Astrocyte (in vitro differentiated cells and primary cell): ENCODE measurements around the gene PCNX4. TPM values are rescaled to one million over a fixed set of nuclear protein-coding genes. Genes with fewer than 3 reads are reported as not detected.
A peak's percentile ranks its signal among the peaks of the same experiment; 100 is the strongest.

Experiments
- DNase-seq: peaks from one replicate; pipeline ENCODE4 v3.0.0-alpha.2; 2010; ENCODE audit warnings: low read depth
- FAIRE-seq: peaks from 2 replicates; lab custom pipeline; 2011; peaks lifted over from hg19 to GRCh38; lab: Jason Lieb, UNC
- H2AFZ ChIP-seq: 2 replicates; pipeline ENCODE4 v1.6.0; 2012; ENCODE audit warnings: low read depth, low read length, inconsistent platforms
- H3K27ac ChIP-seq: 2 replicates; pipeline ENCODE4 v1.5.1; 2011; ENCODE audit warnings: low read depth, low read length, inconsistent platforms
- H3K27me3 ChIP-seq: 2 replicates; pipeline ENCODE4 v1.6.0; 2011; ENCODE audit warnings: low read length, inconsistent platforms; ENCODE audit not compliant: insufficient read depth
- H3K36me3 ChIP-seq: 2 replicates; pipeline ENCODE4 v1.5.1; 2011; ENCODE audit warnings: low read length, inconsistent platforms; ENCODE audit not compliant: insufficient read depth
- H3K4me1 ChIP-seq: 2 replicates; pipeline ENCODE4 v1.5.1; 2011; ENCODE audit warnings: low read length, inconsistent platforms; ENCODE audit not compliant: insufficient read depth
- H3K4me2 ChIP-seq: 2 replicates; pipeline ENCODE4 v1.6.0; 2012; ENCODE audit warnings: low read length, inconsistent platforms
- H3K4me3 ChIP-seq: 2 replicates; pipeline ENCODE4 v1.5.1; 2011; ENCODE audit warnings: low read depth, mild to moderate bottlenecking, low read length, inconsistent platforms; ENCODE audit not compliant: insufficient read depth
- H3K79me2 ChIP-seq: 2 replicates; pipeline ENCODE4 v1.6.0; 2012; ENCODE audit warnings: mild to moderate bottlenecking, low read length, inconsistent platforms; ENCODE audit not compliant: insufficient read depth
- H3K9ac ChIP-seq: 2 replicates; pipeline ENCODE4 v1.6.0; 2012; ENCODE audit warnings: mild to moderate bottlenecking, low read length, inconsistent platforms
- H3K9me3 ChIP-seq: 2 replicates; pipeline ENCODE4 v1.5.1; 2012; ENCODE audit warnings: low read depth, mild to moderate bottlenecking, low read length, inconsistent platforms; ENCODE audit not compliant: insufficient read depth
- H4K20me1 ChIP-seq: 2 replicates; pipeline ENCODE4 v1.6.0; 2012; ENCODE audit warnings: low read length, inconsistent platforms; ENCODE audit not compliant: insufficient read depth
- H3K27ac Mint-ChIP-seq: one replicate; pipeline ENCODE4 v1.8.0; 2021; ENCODE audit warnings: mild to moderate bottlenecking, mixed read lengths; ENCODE audit not compliant: unreplicated experiment
- H3K27me3 Mint-ChIP-seq: one replicate; pipeline ENCODE4 v1.8.0; 2021; ENCODE audit warnings: low read depth, mixed read lengths; ENCODE audit not compliant: unreplicated experiment
- H3K36me3 Mint-ChIP-seq: one replicate; pipeline ENCODE4 v1.8.0; 2021; ENCODE audit warnings: low read depth, mixed read lengths; ENCODE audit not compliant: unreplicated experiment
- H3K4me1 Mint-ChIP-seq: one replicate; pipeline ENCODE4 v1.8.0; 2021; ENCODE audit warnings: low read depth, mixed read lengths; ENCODE audit not compliant: unreplicated experiment
- H3K4me3 Mint-ChIP-seq: one replicate; pipeline ENCODE4 v1.8.0; 2021; ENCODE audit warnings: mild to moderate bottlenecking, moderate library complexity, mixed read lengths; ENCODE audit not compliant: unreplicated experiment
- H3K9me3 Mint-ChIP-seq: one replicate; pipeline ENCODE4 v1.8.0; 2021; ENCODE audit warnings: mild to moderate bottlenecking, mixed read lengths; ENCODE audit not compliant: unreplicated experiment
- CTCF ChIP-seq: IDR thresholded peaks from 2 replicates; pipeline ENCODE4 v1.5.1; 2011; ENCODE audit warnings: low read depth, mild to moderate bottlenecking, inconsistent platforms, low read length, moderate library complexity; ENCODE audit not compliant: insufficient read depth
- EZH2 ChIP-seq: IDR thresholded peaks from 2 replicates; pipeline ENCODE4 v1.6.1; 2012; ENCODE audit warnings: mild to moderate bottlenecking, low read length, inconsistent platforms; ENCODE audit not compliant: insufficient read depth
- total RNA-seq: library from RNA; stranded (reverse); gene quantifications from 2 replicates; pipeline ENCODE4 v1.2.1, GENCODE V29; 2021

The PCNX4 gene
- total RNA-seq, 1 donor from 2014 or later: 71.3 TPM

GRCh38 chr14:60178164-60178563 is 86.4 kb downstream of the PCNX4 start:
- peaks cover 2% of the 10 kb centered on the region for H3K27me3 ChIP-seq
- no peaks in the 10 kb centered on the region for H4K20me1 ChIP-seq
- no peak overlapping the region for H3K9ac ChIP-seq
- H3K4me3 ChIP-seq: no peak overlapping the region
- H3K4me1 ChIP-seq: peaks cover 5% of the 10 kb centered on the region
- H3K4me2 ChIP-seq: no peak overlapping the region
- Mint-ChIP-seq H3K27me3 (no peaks in the 10 kb centered on the region), H3K9me3 (no peaks in the 10 kb centered on the region), H3K4me3 (no peak overlapping the region), H3K27ac (no peak overlapping the region), H3K36me3 (no peaks in the 10 kb centered on the region), H3K4me1 (peaks cover 7% of the 10 kb centered on the region)
- no peak overlapping the region for H3K27ac ChIP-seq
- no peak overlapping the region for H2AFZ ChIP-seq
- no peaks in the 10 kb centered on the region for H3K36me3 ChIP-seq
- TF ChIP-seq EZH2 (no peak), CTCF (no peak)
- no peak for DNase-seq
- FAIRE-seq: no peak
- no peaks in the 10 kb centered on the region for H3K79me2 ChIP-seq
- H3K9me3 ChIP-seq: no peaks in the 10 kb centered on the region

DNA sequence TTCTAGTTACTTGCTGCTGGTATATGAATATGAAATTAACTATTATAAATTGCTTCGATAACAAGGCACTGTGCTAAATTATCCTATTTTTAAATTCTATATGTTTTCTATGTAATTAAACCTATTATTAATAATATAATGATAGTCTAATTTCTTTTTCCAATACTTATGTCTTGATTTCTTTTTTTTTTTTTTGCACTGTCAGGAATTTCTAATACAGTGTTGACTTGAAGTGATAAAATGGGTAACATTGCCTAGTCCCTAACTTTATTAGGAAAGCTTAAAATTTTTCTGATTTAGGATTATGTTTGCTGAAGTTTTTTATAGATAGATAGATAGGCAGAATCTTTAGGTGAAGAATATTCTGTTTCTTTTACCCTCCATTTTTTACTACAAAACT is 87.1 kb downstream of the PCNX4 start:
- Mint-ChIP-seq H3K36me3 (no peaks in the 10 kb centered on the region), H3K9me3 (no peaks in the 10 kb centered on the region), H3K27ac (no peak overlapping the region), H3K27me3 (no peaks in the 10 kb centered on the region), H3K4me1 (peaks cover 7% of the 10 kb centered on the region), H3K4me3 (no peak overlapping the region)
- no peaks in the 10 kb centered on the region for H3K79me2 ChIP-seq
- DNase-seq (no peak), FAIRE-seq (no peak)
- H3K9me3 ChIP-seq: no peaks in the 10 kb centered on the region
- H3K9ac ChIP-seq: no peak overlapping the region
- H3K4me2 ChIP-seq: no peak overlapping the region
- no peak overlapping the region for H3K4me3 ChIP-seq
- peaks cover 2% of the 10 kb centered on the region for H3K27me3 ChIP-seq
- H3K4me1 ChIP-seq: peaks cover 5% of the 10 kb centered on the region
- no peaks in the 10 kb centered on the region for H3K36me3 ChIP-seq
- H3K27ac ChIP-seq: no peak overlapping the region
- no peaks in the 10 kb centered on the region for H4K20me1 ChIP-seq
- H2AFZ ChIP-seq: no peak overlapping the region
- TF ChIP-seq EZH2: no peak
- no peak for TF ChIP-seq CTCF

GRCh38 chr14:60179431-60179869 is 87.7 kb downstream of the PCNX4 start:
- no peak overlapping the region for H3K4me3 Mint-ChIP-seq
- peaks cover 5% of the 10 kb centered on the region for H3K4me1 ChIP-seq
- H3K4me1 Mint-ChIP-seq: peaks cover 7% of the 10 kb centered on the region
- no peak for TF ChIP-seq CTCF
- no peak for TF ChIP-seq EZH2
- no peaks in the 10 kb centered on the region for H4K20me1 ChIP-seq
- peak overlapping the region; percentile 16 for H3K4me2 ChIP-seq
- H3K9me3 Mint-ChIP-seq: no peaks in the 10 kb centered on the region
- H3K36me3 ChIP-seq: no peaks in the 10 kb centered on the region
- no peaks in the 10 kb centered on the region for H3K9me3 ChIP-seq
- H2AFZ ChIP-seq: no peak overlapping the region
- H3K36me3 Mint-ChIP-seq: no peaks in the 10 kb centered on the region
- no peaks in the 10 kb centered on the region for H3K27me3 Mint-ChIP-seq
- H3K27ac ChIP-seq: peak overlapping the region; percentile 36
- no peak overlapping the region for H3K9ac ChIP-seq
- peaks cover 2% of the 10 kb centered on the region for H3K27me3 ChIP-seq
- FAIRE-seq: peak; percentile 32
- DNase-seq: peak; percentile 53
- H3K4me3 ChIP-seq: no peak overlapping the region
- no peaks in the 10 kb centered on the region for H3K79me2 ChIP-seq
- peak overlapping the region; percentile 13 for H3K27ac Mint-ChIP-seq
